GM23338 (cell line): ENCODE data around the gene PRRG3. TPM values are rescaled to one million over a fixed set of nuclear protein-coding genes. Genes with fewer than 3 reads are reported as not detected.

Experiments
- polyA plus RNA-seq: library from polyadenylated mRNA; unstranded; fragments of >200 nt; fragmentation: Nextera tagmentation; extraction: Ambion mirVana; gene quantifications from 2 replicates; pipeline ENCODE4 v1.2.1, GENCODE V29; 2016
- total RNA-seq: library from RNA; depleted of rRNA; stranded (reverse); fragments of >200 nt; shearing (Covaris generic); gene quantifications from 2 replicates; pipeline ENCODE4 v1.2.3, GENCODE V29; 2014; rRNA removed

The PRRG3 gene
- total and polyA plus RNA-seq, 2 experiments from 2014 or later = 5.0 to 10.6 TPM

Other genes with a start within 250 kb of the PRRG3 start
- gene PASD1, start 131.8 kb upstream of the PRRG3 start, total RNA-seq = 0.24 TPM in 1 of 2 replicates, not detected in the other
- gene PASD1, start 131.8 kb upstream of the PRRG3 start, polyA plus RNA-seq = not detected in 2 replicates
- gene FATE1, start 20.6 kb downstream of the PRRG3 start, total RNA-seq = 0.31 and 0.35 TPM in 2 replicates
- gene FATE1, start 20.6 kb downstream of the PRRG3 start, polyA plus RNA-seq = not detected in 2 replicates
- not detected in 2 replicates for gene CNGA2, start 39.3 kb downstream of the PRRG3 start, total RNA-seq
- not detected in 2 replicates for gene CNGA2, start 39.3 kb downstream of the PRRG3 start, polyA plus RNA-seq
- 1.9 and 2.8 TPM in 2 replicates for gene MAGEA4, start 217.4 kb downstream of the PRRG3 start, total RNA-seq
- gene MAGEA4, start 217.4 kb downstream of the PRRG3 start, polyA plus RNA-seq = 0.73 and 1.0 TPM in 2 replicates